ENCODE results near the gene SLC15A3.
A peak's percentile ranks its signal among the peaks of the same experiment; 100 is the strongest.
"Not testable (repeated sequence)": the region's sequence is repeated elsewhere in the genome, so short reads cannot be mapped to it uniquely, and the experiment has no call there.

SLC15A3 gene

DNA sequence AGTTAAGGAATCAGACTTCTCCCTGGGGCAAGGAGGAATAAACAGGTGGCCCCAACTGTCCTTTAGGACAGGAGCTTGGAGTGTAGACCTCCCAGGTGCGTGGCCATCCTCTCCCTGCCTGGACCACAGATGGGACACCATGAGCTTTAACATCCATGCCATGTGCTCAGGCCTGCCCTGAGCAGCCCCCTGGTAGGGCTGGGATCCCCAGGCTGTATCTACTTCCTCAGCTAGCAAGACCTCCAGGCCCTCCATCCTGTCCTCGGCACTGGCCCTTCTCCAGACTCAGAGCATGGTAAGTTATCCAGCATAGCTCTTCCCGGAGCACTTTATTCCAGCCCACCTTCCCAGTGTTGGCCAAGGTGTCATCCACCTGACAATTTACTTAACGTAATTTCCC lies 25.2 kb upstream of the SLC15A3 start:
- DNase-seq (ENCODE audit: low read depth in 2 of 2) = no peak

DNA sequence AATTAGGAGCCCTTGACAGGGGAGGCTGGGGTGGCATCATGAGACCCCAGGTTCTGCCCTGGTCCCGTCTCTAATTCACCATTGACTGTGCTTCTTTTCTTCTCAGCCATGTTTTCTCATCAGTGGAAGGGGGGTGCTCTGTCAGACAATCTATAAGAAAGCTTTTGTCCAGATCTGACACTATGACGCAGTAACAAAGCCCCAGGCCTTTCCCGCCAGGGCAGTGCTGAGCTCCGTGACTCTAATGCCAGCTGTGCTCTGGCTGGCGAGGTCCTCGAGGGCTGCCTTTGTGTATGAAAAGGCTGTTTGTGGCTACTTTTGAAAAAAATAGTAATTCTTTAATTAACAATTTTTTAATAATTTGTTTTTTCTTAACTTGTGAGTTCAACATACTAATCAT lies 22.8 kb upstream of the SLC15A3 start:
- no peak for DNase-seq (ENCODE audit: low read depth in 2 of 2)

DNA sequence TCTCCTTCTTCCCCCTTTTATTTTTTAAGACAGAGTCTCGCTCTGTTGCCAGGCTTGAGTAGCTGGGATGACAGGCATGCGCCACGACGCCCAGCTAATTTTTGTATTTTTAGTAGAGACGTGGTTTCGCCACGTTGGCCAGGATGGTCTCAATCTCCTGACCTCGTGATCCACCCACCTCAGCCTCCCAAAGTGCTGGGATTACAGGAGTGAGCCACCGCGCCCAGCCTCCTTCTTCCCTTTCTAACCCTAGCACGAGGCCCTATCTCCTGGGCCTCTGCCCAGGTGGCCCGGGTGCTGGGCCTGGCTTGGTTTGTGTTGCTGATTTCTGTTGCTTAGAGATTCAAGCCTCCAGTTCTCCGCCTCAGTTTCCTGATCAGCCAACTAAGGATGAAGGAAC lies 22.3 kb upstream of the SLC15A3 start:
- DNase-seq (ENCODE audit: low read depth in 2 of 2) = not testable (repeated sequence)

DNA sequence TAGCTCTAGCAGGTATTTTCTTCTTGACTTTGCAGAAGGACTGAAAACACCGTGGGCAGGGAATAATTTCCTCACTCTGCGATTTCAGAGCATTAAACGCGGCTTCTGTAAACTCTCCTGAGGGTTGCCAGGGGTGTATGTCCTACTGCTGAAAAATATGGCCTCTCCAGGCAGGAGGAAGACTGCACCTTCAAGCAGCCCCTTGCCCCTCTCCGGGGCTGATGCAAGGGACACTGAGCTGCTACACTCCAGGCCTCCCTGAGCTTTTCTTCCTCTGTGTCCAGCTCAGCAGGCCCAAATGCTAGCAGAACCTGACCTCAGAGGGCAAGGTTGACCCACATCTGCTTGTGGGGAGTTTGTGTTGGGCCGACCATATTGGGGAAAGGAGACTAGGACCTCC lies 21.7 kb upstream of the SLC15A3 start:
- no peak for DNase-seq (ENCODE audit: low read depth in 2 of 2)

DNA sequence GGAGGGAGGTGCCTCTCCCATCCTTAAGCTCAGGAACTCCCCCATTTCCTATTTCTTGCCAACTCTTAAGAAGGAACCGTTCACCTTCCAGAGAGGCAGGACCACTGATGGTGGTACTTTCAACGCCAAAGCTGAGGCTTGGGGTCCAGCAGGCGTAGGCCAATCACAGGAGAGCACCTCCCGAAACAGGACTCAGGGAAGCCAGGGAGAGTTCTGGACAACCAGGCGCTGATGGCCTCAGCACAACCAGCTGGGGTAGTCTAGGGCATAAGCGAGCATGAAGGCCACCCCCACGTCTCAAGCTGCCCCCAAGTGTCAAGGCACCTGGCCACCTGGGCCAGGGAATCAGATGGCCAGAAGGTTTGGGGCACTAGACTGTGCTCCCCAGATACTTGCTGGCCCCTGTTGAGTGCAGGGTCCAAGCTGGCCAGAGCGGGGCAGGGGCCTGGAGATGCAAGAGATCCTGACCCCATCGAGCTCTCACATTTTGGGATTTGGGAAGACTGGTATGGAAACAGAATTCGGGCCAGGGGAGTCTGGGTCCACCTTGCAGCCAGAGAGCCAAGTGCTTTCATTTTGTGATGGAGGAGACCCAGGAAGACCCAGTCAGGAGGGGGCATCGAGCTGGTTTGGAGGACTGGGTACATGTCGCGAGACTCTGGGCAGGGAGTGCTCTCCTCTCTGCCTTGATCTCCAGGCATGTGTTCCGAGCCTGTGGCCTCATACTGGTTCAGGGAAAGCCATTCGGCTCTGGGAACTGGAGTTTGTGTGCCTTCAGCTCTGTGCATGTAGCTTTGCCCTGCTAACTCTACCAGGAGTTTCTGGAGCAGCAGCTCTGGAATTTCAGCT lies 20.4 kb upstream of the SLC15A3 start:
- no peak for DNase-seq (ENCODE audit: low read depth in 2 of 2)

DNA sequence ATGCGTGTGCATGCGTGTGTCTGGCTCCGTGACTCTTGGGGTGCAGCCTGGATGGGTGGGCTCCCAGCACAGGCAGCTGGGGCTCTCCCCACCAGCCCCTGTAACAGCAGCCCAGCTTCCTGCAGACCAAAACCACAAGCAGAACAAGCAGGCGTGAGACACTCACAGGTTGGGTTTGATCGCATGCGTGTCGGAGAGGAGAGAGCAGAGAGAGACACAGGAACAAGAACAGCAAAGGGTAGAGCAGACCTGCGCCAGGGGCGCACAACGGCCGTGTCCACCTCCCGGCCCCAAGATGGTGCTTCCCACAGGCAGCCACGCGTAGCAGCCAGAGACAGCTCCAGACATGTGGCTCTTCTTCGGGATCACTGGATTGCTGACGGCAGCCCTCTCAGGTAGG lies 19.5 kb upstream of the SLC15A3 start, which contains the start of gene CD6:
Gene CD6, plus strand, starts transcription at position 161 of the 400 bp plus-strand sequence. Its CDS starts 186 bp downstream, at position 347.
- DNase-seq (ENCODE audit: low read depth in 2 of 2) = no peak

DNA sequence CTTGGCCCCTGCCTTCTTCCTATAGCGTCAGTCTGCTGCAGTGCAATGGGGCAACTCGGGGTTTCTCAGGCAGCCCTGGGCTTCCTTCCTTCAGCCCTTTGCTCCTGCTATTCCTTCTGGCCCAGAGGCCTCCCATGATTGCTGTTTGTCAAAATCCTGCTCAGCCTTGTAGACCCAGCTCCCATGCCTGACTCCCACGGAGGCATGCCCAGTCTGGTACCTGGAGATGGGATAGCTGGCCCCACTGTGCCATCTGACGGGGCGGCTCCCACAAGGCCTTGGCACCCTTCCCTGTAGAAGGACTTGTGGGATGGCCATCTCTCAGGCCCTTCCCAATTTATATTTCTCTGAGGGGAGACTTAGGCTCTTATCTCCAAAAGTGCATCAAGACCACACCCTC lies 18.9 kb upstream of the SLC15A3 start:
- no peak for DNase-seq (ENCODE audit: low read depth in 2 of 2)

DNA sequence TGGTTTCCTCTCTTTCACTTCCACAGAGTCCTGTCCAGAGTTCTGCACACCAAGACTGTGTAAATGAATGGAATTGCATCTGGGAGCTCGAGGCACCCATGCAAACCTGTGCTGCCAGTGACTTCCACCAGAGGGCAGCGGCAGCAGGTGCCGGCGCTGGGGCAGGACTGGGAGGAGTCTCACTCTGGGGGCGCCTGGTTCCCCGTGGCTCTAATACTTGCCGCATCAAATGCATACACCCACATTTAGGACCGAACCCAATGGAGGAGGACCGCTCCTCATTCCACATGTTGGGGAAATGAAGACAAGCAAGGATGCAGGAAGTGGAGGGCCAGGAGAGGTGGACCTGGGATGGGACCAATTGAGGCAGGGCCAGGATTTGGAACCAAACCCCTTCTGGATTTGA lies 18.4 kb upstream of the SLC15A3 start:
- peak; percentile 74 to 79 for DNase-seq (ENCODE audit: low read depth in 2 of 2)

DNA sequence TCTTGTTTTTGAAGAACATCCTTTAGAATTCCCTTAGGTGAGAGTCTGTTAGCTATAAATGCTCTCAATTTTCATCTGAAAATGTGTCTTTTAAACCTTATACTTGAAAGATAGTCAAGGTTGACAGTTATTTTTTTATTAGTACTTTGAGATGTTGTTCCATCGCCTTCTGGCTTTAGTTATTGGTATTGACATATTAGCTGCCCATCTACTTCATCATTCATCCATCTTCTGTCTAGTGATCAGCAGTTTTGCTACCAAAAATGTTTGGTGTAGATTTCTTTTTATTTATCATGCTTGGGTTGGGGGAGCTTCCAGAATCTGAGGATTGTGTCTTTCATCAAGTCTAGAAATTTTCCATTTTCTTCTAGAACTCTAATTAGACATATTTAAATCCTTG lies 16.2 kb upstream of the SLC15A3 start:
- DNase-seq (ENCODE audit: low read depth in 2 of 2) = no peak

DNA sequence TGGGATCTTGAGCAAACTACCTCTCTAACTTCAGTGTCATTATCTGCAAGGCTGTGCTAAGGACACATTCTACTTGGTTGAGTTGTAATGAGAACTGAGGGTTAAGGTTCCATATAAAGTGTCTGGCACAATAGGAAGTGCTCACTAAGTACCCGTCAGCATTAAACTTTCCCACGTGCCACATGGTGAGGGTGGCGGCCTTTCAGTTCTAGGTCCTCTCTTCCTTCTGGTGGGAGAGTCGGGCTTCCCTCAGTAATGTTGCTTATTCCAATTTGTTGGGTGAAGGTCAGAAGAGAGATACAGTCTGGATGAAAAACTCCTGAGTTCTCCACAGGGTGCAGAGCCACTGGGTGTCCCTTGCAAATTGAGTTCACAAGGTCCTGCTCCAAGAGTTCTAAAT lies 14.9 kb upstream of the SLC15A3 start:
- no peak for DNase-seq (ENCODE audit: low read depth in 2 of 2)

DNA sequence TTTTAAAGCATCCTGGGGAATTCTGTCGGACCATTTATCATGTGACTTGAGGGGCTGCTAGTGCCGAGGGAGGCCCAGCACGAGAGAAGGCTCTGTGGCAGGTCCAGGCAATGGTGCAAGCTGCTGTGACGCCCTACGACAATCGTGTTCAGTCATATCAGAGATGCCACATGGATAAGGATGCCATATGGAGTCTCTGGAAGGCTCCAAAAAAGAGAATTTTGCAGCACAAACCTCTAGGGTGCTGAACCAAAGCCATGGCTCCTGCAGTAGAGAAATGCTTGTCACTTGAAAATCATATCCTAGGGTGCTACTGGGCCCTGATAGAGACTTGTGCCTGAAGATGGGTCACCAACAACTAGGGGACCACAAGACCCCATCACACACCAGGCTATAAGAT lies 12.8 kb upstream of the SLC15A3 start:
- DNase-seq (ENCODE audit: low read depth in 2 of 2) = no peak

DNA sequence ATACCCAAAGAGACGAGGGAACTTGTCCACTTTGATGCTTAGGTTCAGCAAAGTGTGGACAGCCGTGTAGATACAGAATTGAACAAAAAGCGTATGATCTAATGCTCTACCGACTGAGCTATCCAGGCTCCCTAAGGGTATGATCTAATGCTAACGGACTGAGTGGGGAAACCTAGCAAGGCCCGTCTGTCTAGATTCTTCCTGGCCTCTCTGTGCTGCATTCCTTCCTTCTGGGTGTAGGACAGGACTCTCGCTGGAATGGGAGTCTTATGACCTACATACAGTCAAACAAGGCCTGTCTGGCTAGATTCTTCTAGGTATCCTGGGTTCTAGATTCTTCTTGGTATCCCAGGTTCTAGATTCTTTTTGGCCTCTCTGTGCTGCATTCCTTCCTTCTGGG lies 8.4 kb upstream of the SLC15A3 start:
- DNase-seq (ENCODE audit: low read depth in 2 of 2) = no peak

DNA sequence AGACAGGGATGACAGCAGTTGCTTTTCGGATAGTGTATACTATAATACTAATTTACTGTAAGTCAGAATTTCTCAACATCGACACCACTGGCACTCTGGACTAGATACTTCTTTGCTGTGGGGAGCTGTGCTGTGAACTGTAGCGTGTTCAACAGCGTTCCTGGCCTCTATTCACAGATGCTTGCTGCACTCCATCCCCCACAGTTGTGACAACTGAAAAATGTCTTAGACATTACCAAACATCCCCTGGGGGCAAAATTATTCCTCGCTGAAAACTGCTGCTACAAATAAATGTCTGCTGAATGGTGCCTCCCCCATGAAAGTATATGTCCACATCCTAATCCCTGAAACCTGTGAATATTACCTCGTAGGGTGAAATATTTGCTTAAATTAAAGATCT lies 7.5 kb upstream of the SLC15A3 start:
- no peak for DNase-seq (ENCODE audit: low read depth in 2 of 2)

DNA sequence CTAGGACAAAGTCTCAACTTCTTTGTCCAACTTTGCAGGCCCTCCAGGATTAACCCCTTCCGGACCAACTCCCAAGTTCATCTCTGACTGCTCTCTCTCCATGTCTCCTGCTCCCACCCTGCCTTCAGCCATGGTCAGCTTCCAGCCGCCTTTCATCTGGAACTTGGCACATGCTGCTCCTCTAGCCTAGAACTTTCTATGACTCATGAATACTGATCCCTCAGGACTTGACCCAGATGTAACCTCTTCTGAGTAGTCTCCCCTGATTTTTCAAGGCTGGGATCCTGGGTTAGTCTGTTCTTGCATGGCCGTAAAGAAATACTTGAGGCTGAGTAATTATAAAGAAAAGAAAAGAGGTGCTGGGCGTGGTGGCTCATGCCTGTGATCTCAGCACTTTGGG lies 5.2 kb upstream of the SLC15A3 start:
- no peak for DNase-seq (ENCODE audit: low read depth in 2 of 2)

DNA sequence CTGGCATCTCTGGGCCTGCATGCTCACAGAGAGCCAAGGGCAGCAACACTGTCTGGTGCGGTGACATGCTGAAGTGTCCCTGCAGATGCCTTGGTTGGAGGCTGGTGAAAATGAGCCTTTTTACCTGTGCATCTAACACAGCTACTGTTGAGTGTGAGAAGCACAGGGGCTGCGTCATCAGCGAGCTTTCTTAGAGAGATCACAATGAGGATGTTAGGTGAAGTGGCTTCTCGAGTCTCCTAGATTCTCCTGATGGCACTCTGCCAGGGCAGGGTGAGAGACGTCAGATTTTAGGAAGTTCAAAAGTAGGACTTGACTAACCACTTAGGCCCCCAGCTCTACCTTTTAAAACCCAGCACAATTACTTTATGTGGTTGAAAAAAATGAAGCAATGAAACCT lies 3.6 kb upstream of the SLC15A3 start:
- DNase-seq (ENCODE audit: low read depth in 2 of 2) = no peak

DNA sequence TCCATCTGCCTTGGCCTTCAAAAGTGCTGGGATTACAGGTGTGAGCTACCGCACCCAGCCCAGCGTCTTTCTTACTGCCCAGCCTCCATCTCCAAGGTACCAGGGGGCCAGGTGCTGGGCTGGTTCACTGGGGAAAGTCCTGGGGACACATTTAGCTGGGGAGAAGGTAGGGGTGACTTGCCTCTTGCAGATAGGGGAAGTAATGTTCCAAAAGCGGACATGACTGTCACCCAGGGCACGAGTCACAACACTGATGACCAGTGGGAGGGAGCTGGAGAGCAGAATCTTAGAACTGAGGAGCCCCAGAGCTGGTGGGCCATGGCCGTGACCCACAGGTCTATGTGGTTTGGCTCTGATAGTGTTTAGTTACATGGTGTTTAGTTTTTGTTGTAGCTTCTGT lies 2.4 kb upstream of the SLC15A3 start:
- DNase-seq (ENCODE audit: low read depth in 2 of 2) = no peak

DNA sequence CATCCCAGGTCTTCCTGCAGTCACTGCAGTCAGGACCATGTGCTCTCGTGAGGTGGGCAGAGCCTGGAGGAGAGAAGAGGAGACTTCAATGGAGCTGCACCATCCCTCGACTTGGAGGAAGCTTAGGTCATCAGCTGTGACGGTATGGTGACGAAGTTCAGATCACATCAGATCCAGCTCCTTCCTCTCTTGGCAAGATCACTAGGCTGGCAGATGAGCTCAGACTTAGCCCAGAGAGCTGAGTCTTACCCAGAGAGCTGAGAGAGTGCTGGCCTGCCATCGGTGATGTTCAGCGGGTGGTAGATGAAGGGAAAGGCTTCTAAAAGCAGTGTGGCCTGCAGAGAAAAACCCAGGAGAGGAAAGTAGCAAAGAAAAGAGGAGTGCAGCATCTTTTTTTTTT lies 1.8 kb upstream of the SLC15A3 start:
- DNase-seq (ENCODE audit: low read depth in 2 of 2) = no peak

DNA sequence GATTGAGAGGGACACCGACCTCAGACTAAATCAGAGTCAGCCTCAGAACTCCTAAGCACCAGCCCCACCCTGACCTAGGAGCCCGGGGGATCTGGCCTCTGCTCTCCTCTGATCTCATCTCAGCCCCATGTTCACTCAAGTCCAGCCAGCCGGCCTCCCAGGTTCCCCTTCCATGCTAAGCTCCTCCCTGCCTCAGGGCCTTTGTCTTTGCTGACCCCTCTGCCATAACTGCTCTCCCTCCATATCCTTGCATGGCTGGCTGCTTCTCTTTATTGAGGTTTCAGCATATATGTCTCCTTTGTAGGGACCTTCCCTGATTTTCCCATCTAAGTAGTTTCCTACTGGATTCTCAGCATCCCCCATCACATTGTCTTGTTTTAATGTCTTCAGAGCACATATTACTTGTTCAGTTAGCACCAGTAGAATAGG lies 780 bp upstream of the SLC15A3 start:
- DNase-seq (ENCODE audit: low read depth in 2 of 2) = no peak

DNA sequence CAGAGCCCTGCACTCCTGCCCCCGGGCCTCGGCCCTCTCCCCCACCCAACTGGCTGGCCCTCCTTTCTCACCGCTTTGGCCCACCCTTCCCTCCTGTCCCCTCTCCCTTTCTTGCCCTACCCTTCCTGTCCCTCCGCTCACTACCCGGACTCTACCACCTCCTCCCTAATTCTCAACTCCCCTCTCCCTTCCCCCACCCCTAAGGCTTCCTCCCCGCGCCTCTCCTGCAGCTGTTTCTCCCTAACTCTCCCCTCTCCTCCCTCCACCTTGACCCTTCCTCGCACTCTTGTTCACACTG lies 421 bp downstream of the SLC15A3 start:
- no peak for DNase-seq (ENCODE audit: low read depth in 2 of 2)

DNA sequence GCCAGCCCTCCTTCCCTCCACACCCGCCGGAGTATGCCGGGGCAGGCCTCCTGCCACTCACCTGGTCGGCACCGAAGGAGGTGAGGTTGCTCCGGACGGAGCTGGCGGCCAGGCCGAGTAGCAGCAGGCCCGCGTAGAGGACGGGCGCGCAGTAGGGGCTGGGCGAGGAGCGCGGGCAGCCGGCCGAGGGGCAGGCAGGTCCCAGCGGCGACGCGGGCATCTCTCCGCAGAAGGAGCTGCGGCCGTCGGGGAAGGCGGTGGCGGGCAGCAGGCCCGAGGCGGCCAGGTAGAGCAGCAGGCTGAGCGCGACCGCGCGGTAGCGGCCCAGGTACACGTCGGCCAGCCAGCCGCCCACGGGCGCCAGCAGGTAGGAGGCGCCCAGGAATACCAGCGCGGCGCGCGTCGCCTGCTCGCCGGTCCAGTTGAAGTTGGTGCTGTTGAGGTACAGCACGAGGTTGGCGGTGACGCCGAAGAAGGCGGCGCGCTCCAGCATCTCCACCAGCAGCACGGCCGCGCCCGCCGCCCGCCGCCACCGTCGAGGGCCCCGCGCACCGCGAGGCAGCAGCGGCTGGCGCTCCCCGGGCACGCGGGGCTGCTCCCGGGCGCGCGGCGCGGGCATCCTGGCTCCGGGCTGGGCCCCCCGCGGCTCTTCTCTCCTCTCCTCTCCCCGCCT lies 907 bp downstream of the SLC15A3 start:
- DNase-seq (ENCODE audit: low read depth in 2 of 2) = no peak

DNA sequence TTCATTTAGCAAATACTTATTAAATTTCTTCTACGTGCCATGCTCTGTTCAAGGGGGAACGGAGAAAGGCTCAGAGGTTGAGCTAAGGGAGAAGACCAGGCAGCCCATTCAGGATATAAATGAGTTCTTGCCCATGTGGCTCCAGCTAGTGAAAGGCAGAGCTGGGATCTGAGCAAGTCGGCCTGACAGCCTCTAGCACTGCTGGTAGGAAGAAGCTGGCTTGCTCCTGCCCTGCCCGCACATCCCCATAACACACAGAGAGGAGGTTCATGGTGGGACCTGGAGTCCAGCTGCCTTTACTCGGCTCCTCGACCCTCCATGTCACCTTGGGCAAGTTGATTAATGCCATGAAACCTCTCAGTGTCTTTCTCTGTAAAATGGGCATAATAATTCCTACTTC lies 2.0 kb downstream of the SLC15A3 start:
- no peak for DNase-seq (ENCODE audit: low read depth in 2 of 2)

DNA sequence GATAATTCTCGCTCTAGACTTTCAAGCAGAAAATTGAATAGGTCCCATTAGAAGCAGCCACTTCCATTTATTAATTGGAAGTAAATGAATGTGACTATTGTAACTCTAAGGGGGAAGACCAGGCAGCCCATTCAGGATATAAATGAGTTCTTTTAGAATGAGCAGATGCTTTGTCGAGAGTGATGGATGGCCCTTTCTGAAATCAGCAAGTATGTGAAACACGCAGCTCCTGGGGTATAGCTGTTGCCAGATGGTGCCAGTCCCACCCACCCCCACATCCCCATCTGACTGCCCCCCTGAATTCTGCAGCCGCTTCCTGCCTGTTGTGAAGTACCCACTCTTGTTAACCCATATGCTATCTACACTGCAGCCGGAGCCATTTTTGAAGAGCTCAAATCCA lies 3.7 kb downstream of the SLC15A3 start:
- no peak for DNase-seq (ENCODE audit: low read depth in 2 of 2)

DNA sequence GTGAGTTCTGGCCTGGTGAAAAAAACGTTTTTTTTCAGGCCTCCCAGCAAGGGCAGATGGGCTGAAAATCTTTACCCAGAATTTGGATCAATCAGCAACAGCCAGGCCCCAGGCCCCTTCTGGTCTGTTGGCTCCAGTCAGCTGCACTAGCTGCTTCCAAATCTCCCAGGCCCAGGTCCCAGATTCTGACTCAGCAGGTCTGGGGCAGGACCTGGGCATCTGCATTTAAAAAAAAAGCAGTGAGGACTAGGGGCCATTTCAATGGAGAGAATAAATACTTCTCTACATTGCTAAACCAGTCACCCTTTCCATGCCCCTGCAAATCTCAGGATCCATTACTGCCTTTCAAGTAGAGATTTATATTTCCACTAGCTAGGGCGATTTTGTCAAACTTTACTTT lies 4.3 kb downstream of the SLC15A3 start:
- no peak for DNase-seq (ENCODE audit: low read depth in 2 of 2)
